ENCODE measurements around the gene ARMC10.

DNA sequence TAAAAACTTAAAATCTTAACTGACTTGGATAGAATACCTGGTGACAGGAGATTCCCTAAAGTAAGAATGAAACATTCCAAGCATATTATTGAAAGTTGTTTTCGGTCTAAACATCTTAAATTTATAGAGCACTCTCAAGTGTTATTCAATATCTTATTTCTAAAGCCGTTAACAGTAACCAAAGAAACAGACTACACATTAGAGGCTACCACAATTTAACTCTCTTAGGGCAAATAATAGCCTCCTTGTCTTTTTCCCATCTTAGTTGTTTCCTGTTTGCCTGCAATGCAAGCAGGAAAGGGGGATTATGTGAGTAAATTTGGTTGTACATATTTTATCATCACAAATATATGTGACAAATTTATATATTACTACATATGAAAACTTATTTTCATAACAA is 42.5 kb downstream of the ARMC10 start:
- TF ChIP-seq, protein P1, sequence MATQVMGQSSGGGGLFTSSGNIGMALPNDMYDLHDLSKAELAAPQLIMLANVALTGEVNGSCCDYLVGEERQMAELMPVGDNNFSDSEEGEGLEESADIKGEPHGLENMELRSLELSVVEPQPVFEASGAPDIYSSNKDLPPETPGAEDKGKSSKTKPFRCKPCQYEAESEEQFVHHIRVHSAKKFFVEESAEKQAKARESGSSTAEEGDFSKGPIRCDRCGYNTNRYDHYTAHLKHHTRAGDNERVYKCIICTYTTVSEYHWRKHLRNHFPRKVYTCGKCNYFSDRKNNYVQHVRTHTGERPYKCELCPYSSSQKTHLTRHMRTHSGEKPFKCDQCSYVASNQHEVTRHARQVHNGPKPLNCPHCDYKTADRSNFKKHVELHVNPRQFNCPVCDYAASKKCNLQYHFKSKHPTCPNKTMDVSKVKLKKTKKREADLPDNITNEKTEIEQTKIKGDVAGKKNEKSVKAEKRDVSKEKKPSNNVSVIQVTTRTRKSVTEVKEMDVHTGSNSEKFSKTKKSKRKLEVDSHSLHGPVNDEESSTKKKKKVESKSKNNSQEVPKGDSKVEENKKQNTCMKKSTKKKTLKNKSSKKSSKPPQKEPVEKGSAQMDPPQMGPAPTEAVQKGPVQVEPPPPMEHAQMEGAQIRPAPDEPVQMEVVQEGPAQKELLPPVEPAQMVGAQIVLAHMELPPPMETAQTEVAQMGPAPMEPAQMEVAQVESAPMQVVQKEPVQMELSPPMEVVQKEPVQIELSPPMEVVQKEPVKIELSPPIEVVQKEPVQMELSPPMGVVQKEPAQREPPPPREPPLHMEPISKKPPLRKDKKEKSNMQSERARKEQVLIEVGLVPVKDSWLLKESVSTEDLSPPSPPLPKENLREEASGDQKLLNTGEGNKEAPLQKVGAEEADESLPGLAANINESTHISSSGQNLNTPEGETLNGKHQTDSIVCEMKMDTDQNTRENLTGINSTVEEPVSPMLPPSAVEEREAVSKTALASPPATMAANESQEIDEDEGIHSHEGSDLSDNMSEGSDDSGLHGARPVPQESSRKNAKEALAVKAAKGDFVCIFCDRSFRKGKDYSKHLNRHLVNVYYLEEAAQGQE (IDR thresholded peaks at IDR 0.05; ENCODE audit: borderline replicate concordance): no peak
- TF ChIP-seq, protein P2, sequence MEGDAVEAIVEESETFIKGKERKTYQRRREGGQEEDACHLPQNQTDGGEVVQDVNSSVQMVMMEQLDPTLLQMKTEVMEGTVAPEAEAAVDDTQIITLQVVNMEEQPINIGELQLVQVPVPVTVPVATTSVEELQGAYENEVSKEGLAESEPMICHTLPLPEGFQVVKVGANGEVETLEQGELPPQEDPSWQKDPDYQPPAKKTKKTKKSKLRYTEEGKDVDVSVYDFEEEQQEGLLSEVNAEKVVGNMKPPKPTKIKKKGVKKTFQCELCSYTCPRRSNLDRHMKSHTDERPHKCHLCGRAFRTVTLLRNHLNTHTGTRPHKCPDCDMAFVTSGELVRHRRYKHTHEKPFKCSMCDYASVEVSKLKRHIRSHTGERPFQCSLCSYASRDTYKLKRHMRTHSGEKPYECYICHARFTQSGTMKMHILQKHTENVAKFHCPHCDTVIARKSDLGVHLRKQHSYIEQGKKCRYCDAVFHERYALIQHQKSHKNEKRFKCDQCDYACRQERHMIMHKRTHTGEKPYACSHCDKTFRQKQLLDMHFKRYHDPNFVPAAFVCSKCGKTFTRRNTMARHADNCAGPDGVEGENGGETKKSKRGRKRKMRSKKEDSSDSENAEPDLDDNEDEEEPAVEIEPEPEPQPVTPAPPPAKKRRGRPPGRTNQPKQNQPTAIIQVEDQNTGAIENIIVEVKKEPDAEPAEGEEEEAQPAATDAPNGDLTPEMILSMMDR (IDR thresholded peaks at IDR 0.05; ENCODE audit: poor library complexity, severe bottlenecking): no peak
- TF ChIP-seq TAF1 (IDR thresholded peaks at IDR 0.05; ENCODE audit: low read depth) (no peak), RAD21 (conservative IDR thresholded peaks at IDR 0.05) (no peak), EP300 (conservative IDR thresholded peaks at IDR 0.05; ENCODE audit: poor library complexity, severe bottlenecking) (no peak), POLR2AphosphoS5 (IDR thresholded peaks at IDR 0.05) (no peak), EZH2 (IDR thresholded peaks at IDR 0.05; ENCODE audit: borderline replicate concordance, insufficient read depth, low read length, poor library complexity, severe bottlenecking) (no peak)
